Measurements from ENCODE around the gene CDH13.
A peak's percentile ranks its signal among the peaks of the same experiment; 100 is the strongest.

The CDH13 gene

DNA sequence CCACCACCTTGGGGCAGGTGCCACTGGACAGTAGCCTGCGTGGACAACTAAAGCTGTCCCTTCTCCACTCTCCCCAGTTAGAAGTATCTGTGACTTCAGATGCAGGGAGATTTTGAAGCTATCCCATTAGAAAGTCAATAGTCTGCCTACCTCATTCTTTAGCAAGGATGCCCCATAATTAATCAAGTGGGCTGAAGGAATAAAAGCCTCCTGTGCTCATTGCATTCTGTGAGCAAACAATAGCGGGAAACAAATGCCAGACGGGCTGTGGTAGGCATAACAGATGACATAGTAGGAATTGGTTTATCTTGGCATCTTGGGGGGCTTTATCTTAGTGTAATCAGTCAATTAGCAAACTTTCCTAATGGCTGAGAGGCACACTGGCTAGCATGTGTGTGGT lies 1084.3 kb downstream of the CDH13 start:
- no peak for DNase-seq

DNA sequence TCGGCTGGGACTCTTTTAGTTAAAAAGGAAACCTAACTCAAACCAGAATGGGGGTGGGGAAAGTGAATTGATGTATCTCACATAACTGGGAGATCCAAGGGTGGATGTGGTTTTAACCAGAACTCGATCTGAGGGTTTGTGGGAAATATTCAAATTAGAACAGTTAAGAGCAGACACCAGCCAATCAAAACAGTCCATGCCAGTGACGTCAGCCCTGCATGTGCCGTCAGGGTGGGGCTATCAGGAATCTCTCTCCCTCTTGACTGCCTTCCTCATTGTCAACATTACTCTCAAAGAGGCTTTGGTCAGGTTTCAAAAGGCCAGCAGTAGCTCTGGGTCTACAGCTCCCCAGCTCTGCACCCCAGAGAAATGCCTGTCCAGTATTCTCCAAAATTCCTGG lies 1086.8 kb downstream of the CDH13 start:
- no peak for DNase-seq

DNA sequence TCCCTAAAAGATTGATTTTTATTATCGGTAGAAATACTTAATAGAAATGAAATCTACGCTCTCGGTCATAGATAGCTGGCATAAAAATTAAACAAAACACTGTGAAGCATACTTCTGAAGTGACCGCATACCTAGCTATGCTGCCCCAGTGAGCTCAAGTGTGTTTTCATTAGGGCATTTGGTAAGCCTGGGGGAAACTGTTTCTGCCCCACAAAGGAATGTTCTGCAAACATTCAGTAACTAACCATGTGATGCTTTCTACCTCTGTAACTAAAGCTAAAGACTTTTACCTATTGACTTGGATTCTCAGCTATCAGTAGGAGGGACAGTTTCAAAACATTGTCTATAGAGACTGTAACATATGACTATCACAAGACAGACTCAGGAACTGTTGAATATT lies 1087.5 kb downstream of the CDH13 start:
- DNase-seq, result no peak

DNA sequence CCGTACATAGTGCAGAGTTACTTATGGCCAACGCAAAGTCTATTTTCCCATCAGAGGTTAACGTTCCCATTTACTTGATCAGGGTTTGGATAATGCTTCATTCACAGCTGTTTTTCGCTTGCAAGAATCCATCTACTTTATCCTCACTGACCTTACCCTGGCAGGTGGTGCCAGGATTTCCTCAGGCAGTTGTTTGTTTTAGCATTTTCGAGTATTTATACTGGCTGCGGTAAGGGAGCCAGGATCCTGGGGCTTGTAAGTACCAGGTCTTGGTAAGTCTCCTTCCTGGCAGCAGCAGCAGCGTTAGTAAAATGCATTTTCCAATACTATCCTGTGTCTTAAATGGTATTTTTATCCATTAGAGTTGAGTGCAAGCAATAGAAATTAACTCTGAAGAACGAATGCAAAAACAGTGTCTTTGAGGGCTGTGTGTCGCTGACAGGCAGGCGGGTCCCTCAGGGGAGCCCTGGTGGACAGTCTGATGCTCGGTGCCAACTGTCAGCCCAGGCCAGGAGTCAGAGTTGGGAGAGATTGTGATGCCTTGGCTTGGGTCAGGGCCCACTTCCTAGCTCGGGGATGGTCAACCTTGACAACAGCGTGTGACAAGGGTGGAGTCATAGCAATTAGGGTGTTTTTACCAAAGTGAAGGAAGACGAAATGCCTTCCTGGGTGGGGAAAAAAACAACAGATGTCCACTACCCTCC lies 1088.6 kb downstream of the CDH13 start:
- no peak for DNase-seq

DNA sequence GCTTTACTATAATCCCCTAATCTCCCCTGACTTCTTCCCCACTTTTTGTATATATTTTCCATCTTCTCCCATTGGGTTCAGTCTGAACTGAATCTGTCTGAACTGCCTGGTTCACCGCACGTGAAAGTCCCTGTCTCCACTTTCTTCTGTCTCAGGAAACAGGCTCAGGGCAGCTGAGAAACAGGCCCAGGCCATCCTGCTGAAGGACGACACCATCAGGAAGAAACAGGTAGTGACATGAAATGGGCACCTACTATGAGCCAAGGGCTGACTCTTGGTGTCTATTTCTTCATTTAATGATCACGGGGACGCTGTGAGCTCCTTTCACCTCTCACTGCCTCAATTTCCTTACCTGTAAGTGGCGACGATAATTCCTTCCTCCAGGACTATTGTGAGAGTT lies 1090.5 kb downstream of the CDH13 start:
- no peak for DNase-seq

- no peak for DNase-seq
Observed at GRCh38 chr16:83717814-83718213, 1091.0 kb downstream of the CDH13 start.

GRCh38 chr16:83720213-83720612 lies 1093.4 kb downstream of the CDH13 start:
- no peak for DNase-seq

DNA sequence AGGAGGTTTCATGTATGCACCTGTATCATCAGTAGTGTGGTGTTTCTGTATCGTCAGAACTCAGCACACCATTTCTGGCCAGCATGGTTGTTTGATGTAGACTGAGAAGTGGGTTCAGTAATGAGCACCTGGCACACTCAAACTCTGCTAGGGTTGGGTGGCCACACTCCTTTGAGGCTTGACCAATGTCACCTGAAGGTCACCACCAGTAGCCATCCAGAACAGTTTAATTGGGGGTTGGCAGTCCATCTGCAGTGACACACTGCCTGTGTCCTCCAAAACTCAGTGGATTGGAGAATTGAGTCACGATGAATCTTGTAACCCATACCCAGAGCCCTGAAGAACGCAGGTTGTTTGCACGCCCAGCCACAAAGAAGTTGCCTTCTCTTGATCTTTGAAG lies 1094.2 kb downstream of the CDH13 start:
- no peak for DNase-seq

- no peak for DNase-seq
Observed at GRCh38 chr16:83721676-83722075, 1094.9 kb downstream of the CDH13 start.

DNA sequence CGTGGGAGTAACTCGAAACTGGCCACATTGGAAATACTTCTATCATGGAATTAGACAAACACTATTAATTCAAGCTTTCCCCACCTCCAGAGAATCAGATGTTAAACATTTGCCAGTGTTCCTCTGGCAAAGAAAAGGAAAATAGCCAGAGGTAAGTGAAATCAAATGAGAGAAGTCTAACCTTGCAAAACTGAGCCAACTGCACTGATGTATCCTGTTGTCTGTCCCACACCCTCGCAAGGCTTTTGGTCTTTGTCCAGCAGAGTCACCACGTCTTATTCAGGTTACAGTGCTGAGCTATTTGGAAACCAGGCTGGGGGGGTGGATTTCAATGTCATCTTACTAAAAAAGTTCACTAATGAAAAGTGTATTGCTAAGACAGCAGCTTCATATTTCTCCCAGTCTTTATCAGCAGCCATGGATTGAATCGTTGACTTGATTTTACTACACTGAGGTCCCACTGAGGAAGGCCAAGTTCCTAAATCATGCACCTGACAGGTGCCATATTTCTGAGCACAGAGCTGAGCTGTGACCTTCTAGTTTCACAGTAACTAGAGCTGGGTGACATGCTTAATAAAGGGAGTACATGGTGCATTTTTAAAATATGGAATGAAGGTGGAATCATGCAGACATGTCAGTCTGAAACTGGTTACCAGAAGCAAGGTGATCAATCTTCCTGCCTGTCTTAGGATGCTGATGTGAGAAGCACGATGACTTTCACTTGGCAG lies 1095.9 kb downstream of the CDH13 start:
- DNase-seq, result no peak

DNA sequence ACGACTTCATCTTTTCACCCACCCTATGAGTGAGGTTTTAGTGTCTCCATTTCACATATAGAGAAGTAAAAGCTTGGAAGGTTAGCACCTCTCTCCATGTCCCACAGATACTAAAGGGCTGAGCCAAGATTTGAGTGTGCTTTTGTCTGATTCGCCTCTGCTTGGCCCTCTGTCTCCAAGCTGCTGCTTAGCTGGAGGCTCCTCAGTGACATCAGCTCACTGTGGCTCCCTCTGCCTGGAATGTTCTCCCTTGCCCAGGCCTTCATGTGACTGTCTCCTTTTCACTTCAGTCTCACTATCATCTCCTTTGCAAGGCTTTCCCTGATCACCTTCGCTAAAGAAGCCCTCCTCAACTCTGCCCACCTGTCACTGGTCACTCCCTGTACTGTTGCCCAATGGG lies 1096.5 kb downstream of the CDH13 start:
- no peak for DNase-seq

GRCh38 chr16:83723901-83724300 lies 1097.1 kb downstream of the CDH13 start:
- DNase-seq, result no peak

DNA sequence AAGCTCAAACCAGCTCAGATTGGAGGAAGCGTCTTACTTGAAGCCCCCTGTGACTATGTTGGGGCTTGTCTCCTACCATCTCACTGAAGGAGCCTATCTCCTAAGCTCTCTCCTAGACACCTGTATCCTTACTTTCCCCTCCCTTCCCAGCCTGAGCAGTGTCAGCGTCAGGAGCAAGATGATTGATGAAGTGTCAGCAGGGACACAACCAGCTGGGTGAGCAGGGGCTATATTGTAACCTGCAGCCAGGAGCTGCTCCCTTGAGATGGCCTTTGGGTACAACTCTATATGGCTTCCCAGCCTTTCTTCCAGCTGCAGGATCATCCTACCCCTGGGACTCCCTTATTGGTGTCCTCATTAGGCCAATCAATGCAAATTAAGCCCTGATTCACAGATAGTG lies 1097.8 kb downstream of the CDH13 start:
- DNase-seq, result no peak

DNA sequence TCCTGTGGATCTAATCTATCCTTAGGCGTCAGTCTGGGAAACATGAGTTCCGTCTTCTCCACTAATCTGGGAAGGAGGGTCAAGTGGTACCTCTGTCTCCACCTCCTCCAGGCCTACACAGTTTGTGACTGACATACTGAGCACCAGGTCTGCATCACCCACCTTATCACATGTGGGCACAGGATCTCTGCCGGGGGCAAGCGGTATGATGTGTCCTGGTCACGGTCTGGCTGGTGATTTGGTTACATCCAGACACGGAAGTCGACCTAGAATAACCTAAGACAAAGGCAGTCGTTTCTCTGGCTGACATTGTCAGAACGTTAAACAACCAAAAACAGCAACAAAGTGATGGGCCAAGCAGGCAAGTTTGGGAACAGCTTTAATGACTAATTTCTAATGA lies 1098.5 kb downstream of the CDH13 start:
- no peak for DNase-seq

- DNase-seq, result no peak
Observed at GRCh38 chr16:83727018-83727417, 1100.2 kb downstream of the CDH13 start.

- no peak for DNase-seq
Observed at GRCh38 chr16:83727751-83728352, 1101.1 kb downstream of the CDH13 start.

- DNase-seq, result no peak
Observed at GRCh38 chr16:83728492-83728891, 1101.7 kb downstream of the CDH13 start.

- no peak for DNase-seq
Observed at GRCh38 chr16:83730812-83731211, 1104.0 kb downstream of the CDH13 start.

DNA sequence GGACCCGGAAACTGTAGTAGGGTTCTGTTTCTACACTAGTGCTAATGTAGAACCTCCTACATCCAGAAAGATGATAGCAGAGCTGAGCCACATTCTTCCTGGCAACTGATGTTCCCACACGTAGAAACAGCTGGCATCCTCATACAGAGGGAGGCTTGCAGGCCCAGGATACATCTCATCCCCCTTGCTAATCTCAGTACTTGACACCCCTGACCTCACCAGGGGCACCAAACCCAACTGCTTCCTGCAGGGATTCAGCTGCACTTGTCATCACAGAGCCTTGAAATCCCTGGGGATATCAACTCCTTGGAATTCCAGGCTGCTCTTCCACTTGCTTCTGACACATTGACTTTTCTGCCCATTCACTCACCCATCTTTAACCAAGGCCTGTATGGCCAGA lies 1105.8 kb downstream of the CDH13 start:
- no peak for DNase-seq

- peak; percentile 46 for DNase-seq
Observed at GRCh38 chr16:83733301-83733700, 1106.5 kb downstream of the CDH13 start.

DNA sequence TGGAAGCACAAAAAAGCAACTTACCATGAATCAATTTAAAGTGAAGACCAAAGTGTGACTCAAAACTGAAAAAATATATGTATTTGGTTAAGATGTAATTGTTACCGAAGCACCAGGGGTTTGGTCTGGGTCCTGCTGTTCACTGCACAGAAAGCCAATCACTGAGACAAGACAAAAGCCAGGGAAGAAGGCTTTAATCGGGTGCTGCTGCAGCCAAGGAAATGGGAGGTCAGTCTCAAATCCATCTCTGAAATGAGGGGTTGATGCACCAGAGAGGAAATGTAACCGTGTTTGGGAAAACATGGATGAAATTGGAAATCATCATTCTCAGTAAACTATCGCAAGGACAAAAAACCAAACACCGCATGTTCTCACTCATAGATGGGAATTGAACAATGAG lies 1107.4 kb downstream of the CDH13 start:
- DNase-seq, result no peak

GRCh38 chr16:83737729-83738354 lies 1111.1 kb downstream of the CDH13 start:
- no peak for DNase-seq

GRCh38 chr16:83738923-83739503 lies 1112.2 kb downstream of the CDH13 start:
- DNase-seq, result no peak
